ENCODE measurements around the gene CDH16. TPM values are rescaled to one million over a fixed set of nuclear protein-coding genes. Genes with fewer than 3 reads are reported as not detected.

The CDH16 gene
- total and polyA plus RNA-seq, 2 experiments from 2014 or later: not detected

DNA sequence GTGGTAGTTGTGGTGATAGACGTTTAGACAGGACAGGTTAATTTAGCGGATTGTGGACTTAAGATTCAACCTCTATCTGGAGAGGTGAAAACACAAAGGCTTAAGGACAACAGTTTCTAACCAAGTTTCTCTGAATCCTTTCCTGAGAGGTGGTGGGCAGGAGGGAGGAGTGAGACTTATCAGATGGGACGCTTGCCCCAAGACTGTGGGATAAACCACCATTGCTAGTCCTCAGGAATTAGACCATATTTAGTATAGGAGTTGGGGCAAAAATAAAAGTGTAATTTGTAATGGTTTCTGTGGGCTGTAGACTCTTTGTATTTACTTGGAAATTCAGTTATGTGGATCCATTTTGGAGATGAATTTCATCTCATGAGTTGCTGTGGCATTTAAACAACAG is 31.8 kb downstream of the CDH16 start:
- H3K27me3 Mint-ChIP-seq (ENCODE audit: insufficient read depth, low read depth, poor library complexity): peaks cover 2% of the 10 kb centered on the region
- no peak overlapping the region for H3K27ac Mint-ChIP-seq
- peaks cover 9% of the 10 kb centered on the region for H3K4me1 Mint-ChIP-seq
- Histone ChIP-seq H4K20me1 (replicated peaks; ENCODE audit: insufficient read depth) (peaks cover 26% of the 10 kb centered on the region; the same call in 1 of the 2 replicates), H3K9me2 (ENCODE audit: insufficient read depth) (no peaks in the 10 kb centered on the region), H3K79me2 (replicated peaks; ENCODE audit: insufficient read depth) (peaks cover 29% of the 10 kb centered on the region), H3K4me3 (no peak overlapping the region), H3K27me3 (ENCODE audit: insufficient read depth) (no peaks in the 10 kb centered on the region), H3K27ac (ENCODE audit: low read depth) (no peak overlapping the region), H3K4me2 (no peak overlapping the region), H3K4me1 (ENCODE audit: insufficient read depth) (peaks cover 3% of the 10 kb centered on the region; the same call in 1 of the 2 replicates), H3F3A (replicated peaks; ENCODE audit: low read depth) (no peaks in the 10 kb centered on the region), H3K36me3 (ENCODE audit: insufficient read depth) (peaks cover 11% of the 10 kb centered on the region; the same call in 1 of the 2 replicates), H2AFZ (no peak overlapping the region)
- no peak overlapping the region for H3K4me3 Mint-ChIP-seq
- TF ChIP-seq, protein P1, sequence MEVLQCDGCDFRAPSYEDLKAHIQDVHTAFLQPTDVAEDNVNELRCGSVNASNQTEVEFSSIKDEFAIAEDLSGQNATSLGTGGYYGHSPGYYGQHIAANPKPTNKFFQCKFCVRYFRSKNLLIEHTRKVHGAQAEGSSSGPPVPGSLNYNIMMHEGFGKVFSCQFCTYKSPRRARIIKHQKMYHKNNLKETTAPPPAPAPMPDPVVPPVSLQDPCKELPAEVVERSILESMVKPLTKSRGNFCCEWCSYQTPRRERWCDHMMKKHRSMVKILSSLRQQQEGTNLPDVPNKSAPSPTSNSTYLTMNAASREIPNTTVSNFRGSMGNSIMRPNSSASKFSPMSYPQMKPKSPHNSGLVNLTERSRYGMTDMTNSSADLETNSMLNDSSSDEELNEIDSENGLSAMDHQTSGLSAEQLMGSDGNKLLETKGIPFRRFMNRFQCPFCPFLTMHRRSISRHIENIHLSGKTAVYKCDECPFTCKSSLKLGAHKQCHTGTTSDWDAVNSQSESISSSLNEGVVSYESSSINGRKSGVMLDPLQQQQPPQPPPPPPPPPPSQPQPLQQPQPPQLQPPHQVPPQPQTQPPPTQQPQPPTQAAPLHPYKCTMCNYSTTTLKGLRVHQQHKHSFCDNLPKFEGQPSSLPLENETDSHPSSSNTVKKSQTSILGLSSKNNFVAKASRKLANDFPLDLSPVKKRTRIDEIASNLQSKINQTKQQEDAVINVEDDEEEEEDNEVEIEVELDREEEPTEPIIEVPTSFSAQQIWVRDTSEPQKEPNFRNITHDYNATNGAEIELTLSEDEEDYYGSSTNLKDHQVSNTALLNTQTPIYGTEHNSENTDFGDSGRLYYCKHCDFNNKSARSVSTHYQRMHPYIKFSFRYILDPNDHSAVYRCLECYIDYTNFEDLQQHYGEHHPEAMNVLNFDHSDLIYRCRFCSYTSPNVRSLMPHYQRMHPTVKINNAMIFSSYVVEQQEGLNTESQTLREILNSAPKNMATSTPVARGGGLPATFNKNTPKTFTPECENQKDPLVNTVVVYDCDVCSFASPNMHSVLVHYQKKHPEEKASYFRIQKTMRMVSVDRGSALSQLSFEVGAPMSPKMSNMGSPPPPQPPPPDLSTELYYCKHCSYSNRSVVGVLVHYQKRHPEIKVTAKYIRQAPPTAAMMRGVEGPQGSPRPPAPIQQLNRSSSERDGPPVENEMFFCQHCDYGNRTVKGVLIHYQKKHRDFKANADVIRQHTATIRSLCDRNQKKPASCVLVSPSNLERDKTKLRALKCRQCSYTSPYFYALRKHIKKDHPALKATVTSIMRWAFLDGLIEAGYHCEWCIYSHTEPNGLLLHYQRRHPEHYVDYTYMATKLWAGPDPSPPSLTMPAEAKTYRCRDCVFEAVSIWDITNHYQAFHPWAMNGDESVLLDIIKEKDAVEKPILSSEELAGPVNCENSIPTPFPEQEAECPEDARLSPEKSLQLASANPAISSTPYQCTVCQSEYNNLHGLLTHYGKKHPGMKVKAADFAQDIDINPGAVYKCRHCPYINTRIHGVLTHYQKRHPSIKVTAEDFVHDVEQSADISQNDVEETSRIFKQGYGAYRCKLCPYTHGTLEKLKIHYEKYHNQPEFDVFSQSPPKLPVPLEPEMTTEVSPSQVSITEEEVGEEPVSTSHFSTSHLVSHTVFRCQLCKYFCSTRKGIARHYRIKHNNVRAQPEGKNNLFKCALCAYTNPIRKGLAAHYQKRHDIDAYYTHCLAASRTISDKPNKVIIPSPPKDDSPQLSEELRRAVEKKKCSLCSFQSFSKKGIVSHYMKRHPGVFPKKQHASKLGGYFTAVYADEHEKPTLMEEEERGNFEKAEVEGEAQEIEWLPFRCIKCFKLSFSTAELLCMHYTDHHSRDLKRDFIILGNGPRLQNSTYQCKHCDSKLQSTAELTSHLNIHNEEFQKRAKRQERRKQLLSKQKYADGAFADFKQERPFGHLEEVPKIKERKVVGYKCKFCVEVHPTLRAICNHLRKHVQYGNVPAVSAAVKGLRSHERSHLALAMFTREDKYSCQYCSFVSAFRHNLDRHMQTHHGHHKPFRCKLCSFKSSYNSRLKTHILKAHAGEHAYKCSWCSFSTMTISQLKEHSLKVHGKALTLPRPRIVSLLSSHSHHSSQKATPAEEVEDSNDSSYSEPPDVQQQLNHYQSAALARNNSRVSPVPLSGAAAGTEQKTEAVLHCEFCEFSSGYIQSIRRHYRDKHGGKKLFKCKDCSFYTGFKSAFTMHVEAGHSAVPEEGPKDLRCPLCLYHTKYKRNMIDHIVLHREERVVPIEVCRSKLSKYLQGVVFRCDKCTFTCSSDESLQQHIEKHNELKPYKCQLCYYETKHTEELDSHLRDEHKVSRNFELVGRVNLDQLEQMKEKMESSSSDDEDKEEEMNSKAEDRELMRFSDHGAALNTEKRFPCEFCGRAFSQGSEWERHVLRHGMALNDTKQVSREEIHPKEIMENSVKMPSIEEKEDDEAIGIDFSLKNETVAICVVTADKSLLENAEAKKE (CRISPR knock-in tag; IDR thresholded peaks at IDR 0.05): no peak
- TF ChIP-seq, protein P2, sequence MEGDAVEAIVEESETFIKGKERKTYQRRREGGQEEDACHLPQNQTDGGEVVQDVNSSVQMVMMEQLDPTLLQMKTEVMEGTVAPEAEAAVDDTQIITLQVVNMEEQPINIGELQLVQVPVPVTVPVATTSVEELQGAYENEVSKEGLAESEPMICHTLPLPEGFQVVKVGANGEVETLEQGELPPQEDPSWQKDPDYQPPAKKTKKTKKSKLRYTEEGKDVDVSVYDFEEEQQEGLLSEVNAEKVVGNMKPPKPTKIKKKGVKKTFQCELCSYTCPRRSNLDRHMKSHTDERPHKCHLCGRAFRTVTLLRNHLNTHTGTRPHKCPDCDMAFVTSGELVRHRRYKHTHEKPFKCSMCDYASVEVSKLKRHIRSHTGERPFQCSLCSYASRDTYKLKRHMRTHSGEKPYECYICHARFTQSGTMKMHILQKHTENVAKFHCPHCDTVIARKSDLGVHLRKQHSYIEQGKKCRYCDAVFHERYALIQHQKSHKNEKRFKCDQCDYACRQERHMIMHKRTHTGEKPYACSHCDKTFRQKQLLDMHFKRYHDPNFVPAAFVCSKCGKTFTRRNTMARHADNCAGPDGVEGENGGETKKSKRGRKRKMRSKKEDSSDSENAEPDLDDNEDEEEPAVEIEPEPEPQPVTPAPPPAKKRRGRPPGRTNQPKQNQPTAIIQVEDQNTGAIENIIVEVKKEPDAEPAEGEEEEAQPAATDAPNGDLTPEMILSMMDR (conservative IDR thresholded peaks at IDR 0.05; ENCODE audit: low read depth in 2 of 2): no peak
- TF ChIP-seq EZH2phosphoT487 (IDR thresholded peaks at IDR 0.05; ENCODE audit: unreplicated experiment) (no peak), ZNF114 (CRISPR knock-in tag; IDR thresholded peaks at IDR 0.05) (no peak), NANOG (IDR thresholded peaks at IDR 0.05; ENCODE audit: borderline replicate concordance) (no peak), STAT1 (IDR thresholded peaks at IDR 0.05; ENCODE audit: unreplicated experiment) (no peak), POLR2AphosphoS5 (IDR thresholded peaks at IDR 0.05; ENCODE audit: low read depth) (no peak), ZNF331 (CRISPR knock-in tag; IDR thresholded peaks at IDR 0.05; ENCODE audit: low read depth) (no peak), EZH2 (IDR thresholded peaks at IDR 0.05; ENCODE audit: low read depth, unreplicated experiment) (no peak), CREB1 (CRISPR knock-in tag; IDR thresholded peaks at IDR 0.05; ENCODE audit: low read depth) (no peak), JUNB (IDR thresholded peaks at IDR 0.05; ENCODE audit: unreplicated experiment) (no peak)
- TF ChIP-seq, protein P3, sequence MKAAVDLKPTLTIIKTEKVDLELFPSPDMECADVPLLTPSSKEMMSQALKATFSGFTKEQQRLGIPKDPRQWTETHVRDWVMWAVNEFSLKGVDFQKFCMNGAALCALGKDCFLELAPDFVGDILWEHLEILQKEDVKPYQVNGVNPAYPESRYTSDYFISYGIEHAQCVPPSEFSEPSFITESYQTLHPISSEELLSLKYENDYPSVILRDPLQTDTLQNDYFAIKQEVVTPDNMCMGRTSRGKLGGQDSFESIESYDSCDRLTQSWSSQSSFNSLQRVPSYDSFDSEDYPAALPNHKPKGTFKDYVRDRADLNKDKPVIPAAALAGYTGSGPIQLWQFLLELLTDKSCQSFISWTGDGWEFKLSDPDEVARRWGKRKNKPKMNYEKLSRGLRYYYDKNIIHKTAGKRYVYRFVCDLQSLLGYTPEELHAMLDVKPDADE (IDR thresholded peaks at IDR 0.05): no peak
- TF ChIP-seq, protein P4, sequence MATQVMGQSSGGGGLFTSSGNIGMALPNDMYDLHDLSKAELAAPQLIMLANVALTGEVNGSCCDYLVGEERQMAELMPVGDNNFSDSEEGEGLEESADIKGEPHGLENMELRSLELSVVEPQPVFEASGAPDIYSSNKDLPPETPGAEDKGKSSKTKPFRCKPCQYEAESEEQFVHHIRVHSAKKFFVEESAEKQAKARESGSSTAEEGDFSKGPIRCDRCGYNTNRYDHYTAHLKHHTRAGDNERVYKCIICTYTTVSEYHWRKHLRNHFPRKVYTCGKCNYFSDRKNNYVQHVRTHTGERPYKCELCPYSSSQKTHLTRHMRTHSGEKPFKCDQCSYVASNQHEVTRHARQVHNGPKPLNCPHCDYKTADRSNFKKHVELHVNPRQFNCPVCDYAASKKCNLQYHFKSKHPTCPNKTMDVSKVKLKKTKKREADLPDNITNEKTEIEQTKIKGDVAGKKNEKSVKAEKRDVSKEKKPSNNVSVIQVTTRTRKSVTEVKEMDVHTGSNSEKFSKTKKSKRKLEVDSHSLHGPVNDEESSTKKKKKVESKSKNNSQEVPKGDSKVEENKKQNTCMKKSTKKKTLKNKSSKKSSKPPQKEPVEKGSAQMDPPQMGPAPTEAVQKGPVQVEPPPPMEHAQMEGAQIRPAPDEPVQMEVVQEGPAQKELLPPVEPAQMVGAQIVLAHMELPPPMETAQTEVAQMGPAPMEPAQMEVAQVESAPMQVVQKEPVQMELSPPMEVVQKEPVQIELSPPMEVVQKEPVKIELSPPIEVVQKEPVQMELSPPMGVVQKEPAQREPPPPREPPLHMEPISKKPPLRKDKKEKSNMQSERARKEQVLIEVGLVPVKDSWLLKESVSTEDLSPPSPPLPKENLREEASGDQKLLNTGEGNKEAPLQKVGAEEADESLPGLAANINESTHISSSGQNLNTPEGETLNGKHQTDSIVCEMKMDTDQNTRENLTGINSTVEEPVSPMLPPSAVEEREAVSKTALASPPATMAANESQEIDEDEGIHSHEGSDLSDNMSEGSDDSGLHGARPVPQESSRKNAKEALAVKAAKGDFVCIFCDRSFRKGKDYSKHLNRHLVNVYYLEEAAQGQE (IDR thresholded peaks at IDR 0.05; ENCODE audit: unreplicated experiment): no peak
- ATAC-seq (no peak), DNase-seq (ENCODE audit: low spot score) (no peak)
- H3K9me3 Mint-ChIP-seq: no peaks in the 10 kb centered on the region
- H3K36me3 Mint-ChIP-seq (ENCODE audit: low read depth): peaks cover 46% of the 10 kb centered on the region

Data from GM23338 (cell line).